Trophoblast cell (in vitro differentiated cells and primary cell): ENCODE results near the gene TMPRSS6.

ENCODE experiments used
- DNase-seq, 2 donors: peaks; one replicate each; pipeline ENCODE4 v3.0.0-alpha.2; 2016
- H2AFZ ChIP-seq: 2 replicates; pipeline ENCODE4 v1.6.1; 2013; ENCODE audit warnings: low read length, moderate library complexity, mild to moderate bottlenecking; ENCODE audit not compliant: insufficient read depth, poor library complexity
- H2AK5ac ChIP-seq: 2 replicates; pipeline ENCODE4 v1.6.1; 2013; ENCODE audit warnings: mild to moderate bottlenecking, low read length
- H2BK120ac ChIP-seq: 2 replicates; pipeline ENCODE4 v1.6.1; 2013; ENCODE audit warnings: low read length, mild to moderate bottlenecking, moderate library complexity; ENCODE audit not compliant: insufficient read depth, poor library complexity
- H2BK12ac ChIP-seq: 2 replicates; pipeline ENCODE4 v1.6.1; 2013; ENCODE audit warnings: mild to moderate bottlenecking, low read length, moderate library complexity
- H2BK5ac ChIP-seq: 2 replicates; pipeline ENCODE4 v1.6.1; 2013; ENCODE audit warnings: low read length, low read depth, moderate library complexity, mild to moderate bottlenecking; ENCODE audit not compliant: poor library complexity
- H3K14ac ChIP-seq: 2 replicates; pipeline ENCODE4 v1.6.1; 2013; ENCODE audit warnings: mild to moderate bottlenecking, low read length
- H3K18ac ChIP-seq: 2 replicates; pipeline ENCODE4 v1.6.1; 2013; ENCODE audit warnings: mild to moderate bottlenecking, low read length
- H3K23ac ChIP-seq: 2 replicates; pipeline ENCODE4 v1.6.1; 2013; ENCODE audit warnings: low read length
- H3K27ac ChIP-seq: 2 replicates; pipeline ENCODE4 v1.5.1; 2013; ENCODE audit warnings: low read depth, mild to moderate bottlenecking, inconsistent platforms, low read length, moderate library complexity
- H3K27me3 ChIP-seq: 2 replicates; pipeline ENCODE4 v1.6.1; 2013; ENCODE audit warnings: inconsistent platforms, mild to moderate bottlenecking, low read length, moderate library complexity; ENCODE audit not compliant: insufficient read depth
- H3K36me3 ChIP-seq, 2 experiments: 1 replicate in 1 of 2; 2 replicates in 1 of 2; pipeline ENCODE4 v1.6.1; 2013; ENCODE audit warnings: low read length in 2 of 2, mild to moderate bottlenecking in 2 of 2, moderate library complexity in 1 of 2; ENCODE audit not compliant: insufficient read depth in 2 of 2, control insufficient read depth in 1 of 2
- H3K4ac ChIP-seq: 2 replicates; pipeline ENCODE4 v1.6.1; 2013; ENCODE audit warnings: low read depth, mild to moderate bottlenecking, low read length, moderate library complexity
- H3K4me1 ChIP-seq, 2 experiments: 1 replicate in 1 of 2; 2 replicates in 1 of 2; pipeline ENCODE4 v1.6.1; 2013; ENCODE audit warnings: low read length in 2 of 2, mild to moderate bottlenecking in 2 of 2, moderate library complexity in 1 of 2; ENCODE audit not compliant: insufficient read depth in 2 of 2, control insufficient read depth in 1 of 2
- H3K4me2 ChIP-seq: 2 replicates; pipeline ENCODE4 v1.6.1; 2013; ENCODE audit warnings: inconsistent platforms, mild to moderate bottlenecking, low read length, moderate library complexity
- H3K4me3 ChIP-seq: 2 replicates; pipeline ENCODE4 v1.5.1; 2013; ENCODE audit warnings: mild to moderate bottlenecking, low read depth, low read length, inconsistent platforms
- H3K79me1 ChIP-seq: one replicate; pipeline ENCODE4 v1.6.1; 2013; ENCODE audit warnings: low read length
- H3K79me2 ChIP-seq: 2 replicates; pipeline ENCODE4 v1.6.1; 2013; ENCODE audit warnings: low read length, mild to moderate bottlenecking; ENCODE audit not compliant: control insufficient read depth, insufficient read depth, poor library complexity
- H3K9ac ChIP-seq: 2 replicates; pipeline ENCODE4 v1.6.1; 2013; ENCODE audit warnings: mild to moderate bottlenecking, low read length
- H3K9me3 ChIP-seq: 2 replicates; pipeline ENCODE4 v1.6.1; 2013; ENCODE audit warnings: low read depth, mild to moderate bottlenecking, control low read depth, inconsistent platforms, low read length; ENCODE audit not compliant: insufficient read depth
- H4K12ac ChIP-seq: 2 replicates; pipeline ENCODE4 v1.6.1; 2013; ENCODE audit warnings: low read depth, mild to moderate bottlenecking, low read length, moderate library complexity
- H4K8ac ChIP-seq: 2 replicates; pipeline ENCODE4 v1.6.1; 2013; ENCODE audit warnings: low read depth, mild to moderate bottlenecking, low read length, moderate library complexity
- H4K91ac ChIP-seq: one replicate; pipeline ENCODE4 v1.6.1; 2013; ENCODE audit warnings: low read depth, mild to moderate bottlenecking, low read length, moderate library complexity
- WGBS: extraction: QIAGEN DNeasy Blood & Tissue Kit; methylation state at CpG from one replicate; pipeline ENCODE4 v1.1.7; 2013; ENCODE audit warnings: missing lambda C conversion rate; ENCODE audit not compliant: insufficient read length, insufficient coverage; ENCODE audit errors: extremely low coverage; 5-methylcytosine and 5-hydroxymethylcytosine counted together

TMPRSS6 gene

GRCh38 chr22:37069319-37069718, 40.2 kb downstream of the TMPRSS6 start:
- H3K36me3 ChIP-seq: no peaks in the 10 kb centered on the region
- H2BK12ac ChIP-seq: no peak overlapping the region
- H3K4me2 ChIP-seq: no peak overlapping the region
- peaks cover 14% of the 10 kb centered on the region for H3K27me3 ChIP-seq
- H2AFZ ChIP-seq: no peak overlapping the region
- H3K79me2 ChIP-seq: no peaks in the 10 kb centered on the region
- H3K79me1 ChIP-seq: no peaks in the 10 kb centered on the region
- no peaks in the 10 kb centered on the region for H3K4me1 ChIP-seq
- H3K27ac ChIP-seq: no peak overlapping the region
- H2BK120ac ChIP-seq: no peak overlapping the region
- no peak overlapping the region for H3K9ac ChIP-seq
- H3K18ac ChIP-seq: no peak overlapping the region
- H3K23ac ChIP-seq: no peak overlapping the region
- no peak overlapping the region for H3K4ac ChIP-seq
- H2AK5ac ChIP-seq: no peak overlapping the region
- H3K4me3 ChIP-seq: no peak overlapping the region
- no peak for DNase-seq
- no peak overlapping the region for H2BK5ac ChIP-seq
- H4K91ac ChIP-seq: no peak overlapping the region
- H4K12ac ChIP-seq: no peak overlapping the region
- H4K8ac ChIP-seq: no peak overlapping the region
- no CpG with 5 or more reads among the region's 11 CpGs for WGBS
- no peak overlapping the region for H3K14ac ChIP-seq
- peaks cover 4% of the 10 kb centered on the region for H3K9me3 ChIP-seq

GRCh38 chr22:37068859-37069258, 40.7 kb downstream of the TMPRSS6 start:
- H3K27me3 ChIP-seq: peaks cover 14% of the 10 kb centered on the region
- H3K36me3 ChIP-seq: no peaks in the 10 kb centered on the region
- H4K8ac ChIP-seq: no peak overlapping the region
- H2AK5ac ChIP-seq: no peak overlapping the region
- no peak overlapping the region for H3K4ac ChIP-seq
- no peak overlapping the region for H3K9ac ChIP-seq
- no peak overlapping the region for H3K23ac ChIP-seq
- DNase-seq: no peak
- peaks cover 5% of the 10 kb centered on the region for H3K9me3 ChIP-seq
- H2AFZ ChIP-seq: no peak overlapping the region
- H3K18ac ChIP-seq: no peak overlapping the region
- H2BK12ac ChIP-seq: no peak overlapping the region
- no CpG with 5 or more reads among the region's 36 CpGs for WGBS
- no peak overlapping the region for H4K91ac ChIP-seq
- no peaks in the 10 kb centered on the region for H3K79me2 ChIP-seq
- H2BK120ac ChIP-seq: no peak overlapping the region
- H3K27ac ChIP-seq: no peak overlapping the region
- H3K4me1 ChIP-seq: no peaks in the 10 kb centered on the region
- H3K4me2 ChIP-seq: no peak overlapping the region
- H4K12ac ChIP-seq: no peak overlapping the region
- no peak overlapping the region for H3K14ac ChIP-seq
- H3K4me3 ChIP-seq: no peak overlapping the region
- no peaks in the 10 kb centered on the region for H3K79me1 ChIP-seq
- no peak overlapping the region for H2BK5ac ChIP-seq

GRCh38 chr22:37067428-37067827, 42.1 kb downstream of the TMPRSS6 start:
- Histone ChIP-seq H3K79me1 (no peaks in the 10 kb centered on the region), H3K4me2 (no peak overlapping the region), H3K23ac (no peak overlapping the region), H3K27ac (no peak overlapping the region), H2BK12ac (no peak overlapping the region), H3K9ac (no peak overlapping the region), H2BK5ac (no peak overlapping the region), H3K79me2 (no peaks in the 10 kb centered on the region), H3K36me3 (no peaks in the 10 kb centered on the region), H3K18ac (no peak overlapping the region), H2BK120ac (no peak overlapping the region), H4K91ac (no peak overlapping the region), H3K14ac (no peak overlapping the region), H3K4me1 (no peaks in the 10 kb centered on the region), H4K8ac (no peak overlapping the region), H2AFZ (no peak overlapping the region), H3K27me3 (peaks cover 14% of the 10 kb centered on the region), H3K4me3 (no peak overlapping the region), H2AK5ac (no peak overlapping the region), H3K9me3 (peaks cover 7% of the 10 kb centered on the region), H4K12ac (no peak overlapping the region), H3K4ac (no peak overlapping the region)
- WGBS: no CpG with 5 or more reads among the region's 10 CpGs
- no peak for DNase-seq

GRCh38 chr22:37065961-37066360, 43.6 kb downstream of the TMPRSS6 start:
- Histone ChIP-seq H3K9me3 (peaks cover 4% of the 10 kb centered on the region), H3K79me1 (no peaks in the 10 kb centered on the region)

More at GRCh38 chr22:37065961-37066360, 43.6 kb downstream of the TMPRSS6 start:
- Histone ChIP-seq H4K12ac (no peak overlapping the region), H2AK5ac (no peak overlapping the region), H4K91ac (no peak overlapping the region), H3K18ac (no peak overlapping the region), H3K36me3 (no peaks in the 10 kb centered on the region), H2BK120ac (no peak overlapping the region), H3K4me1 (no peaks in the 10 kb centered on the region), H2BK12ac (no peak overlapping the region), H3K79me2 (no peaks in the 10 kb centered on the region), H3K27me3 (peaks cover 14% of the 10 kb centered on the region), H2AFZ (no peak overlapping the region), H3K4me2 (no peak overlapping the region), H3K14ac (no peak overlapping the region), H3K9ac (no peak overlapping the region), H3K4me3 (no peak overlapping the region), H2BK5ac (no peak overlapping the region), H3K23ac (no peak overlapping the region), H3K4ac (no peak overlapping the region), H3K27ac (no peak overlapping the region), H4K8ac (no peak overlapping the region)
- WGBS: no CpG with 5 or more reads among the region's 9 CpGs
- no peak for DNase-seq
